ENCODE results near the gene NXPE3. TPM values are rescaled to one million over a fixed set of nuclear protein-coding genes. Genes with fewer than 3 reads are reported as not detected.

NXPE3 gene
- total and polyA plus RNA-seq, 9 of the 15 experiments (the other 6 are each of a cell fraction or from before 2014, with no cell fraction given) = 0.25 to 2.5 (median 0.95) TPM

DNA sequence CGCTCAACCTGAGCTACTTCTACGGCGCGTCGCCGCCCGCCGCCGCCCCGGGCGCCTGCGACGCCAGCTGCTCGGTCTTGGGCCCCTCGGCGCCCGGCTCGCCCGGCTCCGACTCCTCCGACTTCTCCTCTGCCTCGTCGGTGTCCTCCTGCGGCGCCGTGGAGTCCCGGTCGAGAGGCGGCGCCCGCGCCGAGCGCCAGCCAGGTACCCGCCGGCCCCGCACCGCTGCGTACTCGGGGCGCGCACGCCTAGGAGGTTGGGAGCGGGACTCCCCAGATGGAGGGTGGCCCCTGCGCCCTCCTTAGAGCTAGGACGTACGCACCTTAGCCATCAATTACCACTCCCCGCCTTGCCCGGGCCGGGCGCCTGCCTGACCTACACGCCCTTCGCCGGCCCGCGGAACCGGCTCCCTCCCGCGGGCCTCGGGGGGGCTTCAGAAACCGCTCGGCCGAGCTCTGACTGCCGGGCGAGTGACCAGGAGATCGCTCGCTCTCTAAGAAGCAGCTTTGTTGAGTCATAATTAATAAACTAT is 70.8 kb downstream of the NXPE3 start (continued):
- no peak for TF ChIP-seq HLTF (IDR thresholded peaks at IDR 0.05)
- no peak for TF ChIP-seq SLC30A9 (CRISPR knock-in tag; IDR thresholded peaks at IDR 0.05)
- no peak for TF ChIP-seq KLF6 (CRISPR knock-in tag; IDR thresholded peaks at IDR 0.05; ENCODE audit: borderline replicate concordance)
- peak; percentile 53 to 65 for TF ChIP-seq NRF1 (conservative IDR thresholded peaks at IDR 0.05 in 1 of 2, IDR thresholded peaks at IDR 0.05 in 1 of 2)
- peak; percentile 37 for TF ChIP-seq HNRNPLL (IDR thresholded peaks at IDR 0.05; ENCODE audit: low read depth, low read length, poor library complexity, severe bottlenecking)
- TF ChIP-seq, protein P1, sequence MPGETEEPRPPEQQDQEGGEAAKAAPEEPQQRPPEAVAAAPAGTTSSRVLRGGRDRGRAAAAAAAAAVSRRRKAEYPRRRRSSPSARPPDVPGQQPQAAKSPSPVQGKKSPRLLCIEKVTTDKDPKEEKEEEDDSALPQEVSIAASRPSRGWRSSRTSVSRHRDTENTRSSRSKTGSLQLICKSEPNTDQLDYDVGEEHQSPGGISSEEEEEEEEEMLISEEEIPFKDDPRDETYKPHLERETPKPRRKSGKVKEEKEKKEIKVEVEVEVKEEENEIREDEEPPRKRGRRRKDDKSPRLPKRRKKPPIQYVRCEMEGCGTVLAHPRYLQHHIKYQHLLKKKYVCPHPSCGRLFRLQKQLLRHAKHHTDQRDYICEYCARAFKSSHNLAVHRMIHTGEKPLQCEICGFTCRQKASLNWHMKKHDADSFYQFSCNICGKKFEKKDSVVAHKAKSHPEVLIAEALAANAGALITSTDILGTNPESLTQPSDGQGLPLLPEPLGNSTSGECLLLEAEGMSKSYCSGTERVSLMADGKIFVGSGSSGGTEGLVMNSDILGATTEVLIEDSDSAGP (CRISPR knock-in tag; IDR thresholded peaks at IDR 0.05) = no peak
- TF ChIP-seq RB1 (IDR thresholded peaks at IDR 0.05; ENCODE audit: low read depth) = 0 out of 2 replicates have a peak, but pooled peaks have one; percentile 5
- TF ChIP-seq, protein P2, sequence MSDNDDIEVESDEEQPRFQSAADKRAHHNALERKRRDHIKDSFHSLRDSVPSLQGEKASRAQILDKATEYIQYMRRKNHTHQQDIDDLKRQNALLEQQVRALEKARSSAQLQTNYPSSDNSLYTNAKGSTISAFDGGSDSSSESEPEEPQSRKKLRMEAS (CRISPR knock-in tag; IDR thresholded peaks at IDR 0.05) = 0 out of 2 replicates have a peak, but pooled peaks have one; percentile 3
- TF ChIP-seq EWSR1 (IDR thresholded peaks at IDR 0.05; ENCODE audit: borderline replicate concordance, low read depth, partially characterized antibody) = no peak
- TF ChIP-seq, protein P3, sequence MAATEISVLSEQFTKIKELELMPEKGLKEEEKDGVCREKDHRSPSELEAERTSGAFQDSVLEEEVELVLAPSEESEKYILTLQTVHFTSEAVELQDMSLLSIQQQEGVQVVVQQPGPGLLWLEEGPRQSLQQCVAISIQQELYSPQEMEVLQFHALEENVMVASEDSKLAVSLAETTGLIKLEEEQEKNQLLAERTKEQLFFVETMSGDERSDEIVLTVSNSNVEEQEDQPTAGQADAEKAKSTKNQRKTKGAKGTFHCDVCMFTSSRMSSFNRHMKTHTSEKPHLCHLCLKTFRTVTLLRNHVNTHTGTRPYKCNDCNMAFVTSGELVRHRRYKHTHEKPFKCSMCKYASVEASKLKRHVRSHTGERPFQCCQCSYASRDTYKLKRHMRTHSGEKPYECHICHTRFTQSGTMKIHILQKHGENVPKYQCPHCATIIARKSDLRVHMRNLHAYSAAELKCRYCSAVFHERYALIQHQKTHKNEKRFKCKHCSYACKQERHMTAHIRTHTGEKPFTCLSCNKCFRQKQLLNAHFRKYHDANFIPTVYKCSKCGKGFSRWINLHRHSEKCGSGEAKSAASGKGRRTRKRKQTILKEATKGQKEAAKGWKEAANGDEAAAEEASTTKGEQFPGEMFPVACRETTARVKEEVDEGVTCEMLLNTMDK (IDR thresholded peaks at IDR 0.05; ENCODE audit: borderline replicate concordance, insufficient read depth, low read depth, low read length, poor library complexity, severe bottlenecking) = no peak
- peak in 1 of 2 experiments; percentile 37; a peak in 1 of 4 replicates for TF ChIP-seq RAD21 (CRISPR knock-in tag; conservative IDR thresholded peaks at IDR 0.05 in 1 of 2, IDR thresholded peaks at IDR 0.05 in 1 of 2)
- peak; percentile 72 for TF ChIP-seq FIP1L1 (IDR thresholded peaks at IDR 0.05; ENCODE audit: low read depth, low read length, poor library complexity, severe bottlenecking)
- 0 out of 2 replicates have a peak, but pooled peaks have one; percentile 16 for TF ChIP-seq ATF7 (IDR thresholded peaks at IDR 0.05)
- no peak for TF ChIP-seq ZKSCAN1 (IDR thresholded peaks at IDR 0.05; ENCODE audit: low read depth, low read length)
- TF ChIP-seq, protein P4, sequence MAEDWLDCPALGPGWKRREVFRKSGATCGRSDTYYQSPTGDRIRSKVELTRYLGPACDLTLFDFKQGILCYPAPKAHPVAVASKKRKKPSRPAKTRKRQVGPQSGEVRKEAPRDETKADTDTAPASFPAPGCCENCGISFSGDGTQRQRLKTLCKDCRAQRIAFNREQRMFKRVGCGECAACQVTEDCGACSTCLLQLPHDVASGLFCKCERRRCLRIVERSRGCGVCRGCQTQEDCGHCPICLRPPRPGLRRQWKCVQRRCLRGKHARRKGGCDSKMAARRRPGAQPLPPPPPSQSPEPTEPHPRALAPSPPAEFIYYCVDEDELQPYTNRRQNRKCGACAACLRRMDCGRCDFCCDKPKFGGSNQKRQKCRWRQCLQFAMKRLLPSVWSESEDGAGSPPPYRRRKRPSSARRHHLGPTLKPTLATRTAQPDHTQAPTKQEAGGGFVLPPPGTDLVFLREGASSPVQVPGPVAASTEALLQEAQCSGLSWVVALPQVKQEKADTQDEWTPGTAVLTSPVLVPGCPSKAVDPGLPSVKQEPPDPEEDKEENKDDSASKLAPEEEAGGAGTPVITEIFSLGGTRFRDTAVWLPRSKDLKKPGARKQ (CRISPR knock-in tag; IDR thresholded peaks at IDR 0.05) = no peak
- TF ChIP-seq DPF2 (IDR thresholded peaks at IDR 0.05) = no peak
- peak; percentile 57; the same call in 1 of the 2 replicates for TF ChIP-seq CXXC5 (CRISPR knock-in tag; IDR thresholded peaks at IDR 0.05)
- TF ChIP-seq ZBTB1 (CRISPR knock-in tag; IDR thresholded peaks at IDR 0.05; ENCODE audit: borderline replicate concordance, low read depth) = 0 out of 2 replicates have a peak, but pooled peaks have one; percentile 5
- peak; percentile 57 for TF ChIP-seq RBBP5 (IDR thresholded peaks at IDR 0.05; ENCODE audit: borderline replicate concordance, insufficient read depth, low read length, poor library complexity, severe bottlenecking)
- TF ChIP-seq, protein P5, sequence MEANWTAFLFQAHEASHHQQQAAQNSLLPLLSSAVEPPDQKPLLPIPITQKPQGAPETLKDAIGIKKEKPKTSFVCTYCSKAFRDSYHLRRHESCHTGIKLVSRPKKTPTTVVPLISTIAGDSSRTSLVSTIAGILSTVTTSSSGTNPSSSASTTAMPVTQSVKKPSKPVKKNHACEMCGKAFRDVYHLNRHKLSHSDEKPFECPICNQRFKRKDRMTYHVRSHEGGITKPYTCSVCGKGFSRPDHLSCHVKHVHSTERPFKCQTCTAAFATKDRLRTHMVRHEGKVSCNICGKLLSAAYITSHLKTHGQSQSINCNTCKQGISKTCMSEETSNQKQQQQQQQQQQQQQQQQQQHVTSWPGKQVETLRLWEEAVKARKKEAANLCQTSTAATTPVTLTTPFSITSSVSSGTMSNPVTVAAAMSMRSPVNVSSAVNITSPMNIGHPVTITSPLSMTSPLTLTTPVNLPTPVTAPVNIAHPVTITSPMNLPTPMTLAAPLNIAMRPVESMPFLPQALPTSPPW (CRISPR knock-in tag; IDR thresholded peaks at IDR 0.05) = peak; percentile 31; the same call in 1 of the 2 replicates

Data from K562 (cell line).